ENCODE results near the gene SLC6A7. TPM values are rescaled to one million over a fixed set of nuclear protein-coding genes. Genes with fewer than 3 reads are reported as not detected.

The SLC6A7 gene
- polyA plus RNA-seq, 1 experiment = not detected

GRCh38 chr5:150221471-150221870, 31.6 kb downstream of the SLC6A7 start:
- H3K27me3 ChIP-seq (ENCODE audit: control insufficient read depth, insufficient read depth, low read length) = peaks cover 1% of the 10 kb centered on the region; the same call in 1 of the 2 replicates
- TF ChIP-seq CTCF (IDR thresholded peaks at IDR 0.05; ENCODE audit: insufficient read depth, low read depth, low read length) = no peak
- CTCF ChIA-PET = no interaction called here
- no peaks in the 10 kb centered on the region for H3K36me3 ChIP-seq (ENCODE audit: control insufficient read depth, insufficient read depth, low read length)
- DNase-seq (ENCODE audit: low read depth) = no peak
- POLR2A ChIA-PET = no interaction called here
- no peak overlapping the region for H3K4me3 ChIP-seq (ENCODE audit: low read depth, low read length)

- Histone ChIP-seq H3K27me3 (ENCODE audit: control insufficient read depth, insufficient read depth, low read length) (peaks cover 1% of the 10 kb centered on the region; the same call in 1 of the 2 replicates), H3K36me3 (ENCODE audit: control insufficient read depth, insufficient read depth, low read length) (no peaks in the 10 kb centered on the region), H3K4me3 (ENCODE audit: low read depth, low read length) (no peak overlapping the region)
- no peak for TF ChIP-seq CTCF (IDR thresholded peaks at IDR 0.05; ENCODE audit: insufficient read depth, low read depth, low read length)
- no peak for DNase-seq (ENCODE audit: low read depth)
- CTCF ChIA-PET = interaction anchor here (2.2 to 3.5 kb wide), 2 partner anchors 127 to 389 kb away, joined by 5 to 13 read pairs; no protein-coding TSS in a partner anchor
- POLR2A ChIA-PET = no interaction called here
These were observed 33.0 kb downstream of the SLC6A7 start for GRCh38 chr5:150222906-150223305.

- CTCF ChIA-PET = interaction anchor here (1.6 to 3.5 kb wide), 3 partner anchors 127 to 389 kb away, joined by 5 to 13 read pairs (median 5); no protein-coding TSS in a partner anchor
- no peak for DNase-seq (ENCODE audit: low read depth)
These were observed 33.6 kb downstream of the SLC6A7 start for GRCh38 chr5:150223474-150223873.

GRCh38 chr5:150224483-150225027, 34.7 kb downstream of the SLC6A7 start:
- Histone ChIP-seq H3K27me3 (ENCODE audit: control insufficient read depth, insufficient read depth, low read length) (peaks cover 1% of the 10 kb centered on the region; the same call in 1 of the 2 replicates), H3K4me3 (ENCODE audit: low read depth, low read length) (no peak overlapping the region), H3K36me3 (ENCODE audit: control insufficient read depth, insufficient read depth, low read length) (no peaks in the 10 kb centered on the region)
- TF ChIP-seq CTCF (IDR thresholded peaks at IDR 0.05; ENCODE audit: insufficient read depth, low read depth, low read length) = no peak
- CTCF ChIA-PET = interaction anchor here (1.6 to 3.5 kb wide), 3 partner anchors 126 to 390 kb away, joined by 5 to 13 read pairs (median 5); no protein-coding TSS in a partner anchor
- POLR2A ChIA-PET = no interaction called here
- DNase-seq (ENCODE audit: low read depth) = no peak

More at GRCh38 chr5:150223474-150223873, 33.6 kb downstream of the SLC6A7 start:
- no peak overlapping the region for H3K4me3 ChIP-seq (ENCODE audit: low read depth, low read length)
- POLR2A ChIA-PET = no interaction called here
- no peaks in the 10 kb centered on the region for H3K36me3 ChIP-seq (ENCODE audit: control insufficient read depth, insufficient read depth, low read length)
- peaks cover 1% of the 10 kb centered on the region; the same call in 1 of the 2 replicates for H3K27me3 ChIP-seq (ENCODE audit: control insufficient read depth, insufficient read depth, low read length)
- no peak for TF ChIP-seq CTCF (IDR thresholded peaks at IDR 0.05; ENCODE audit: insufficient read depth, low read depth, low read length)

- TF ChIP-seq CTCF (IDR thresholded peaks at IDR 0.05; ENCODE audit: insufficient read depth, low read depth, low read length) = no peak
- POLR2A ChIA-PET = no interaction called here
- CTCF ChIA-PET = interaction anchor here (0.9 to 1.4 kb wide), 4 partner anchors 9 to 184 kb away, joined by 3 to 10 read pairs (median 3); no protein-coding TSS in a partner anchor
- H3K36me3 ChIP-seq (ENCODE audit: control insufficient read depth, insufficient read depth, low read length) = no peaks in the 10 kb centered on the region
- H3K4me3 ChIP-seq (ENCODE audit: low read depth, low read length) = no peak overlapping the region
- no peaks in the 10 kb centered on the region for H3K27me3 ChIP-seq (ENCODE audit: control insufficient read depth, insufficient read depth, low read length)
- DNase-seq (ENCODE audit: low read depth) = no peak
These were observed 37.2 kb downstream of the SLC6A7 start for GRCh38 chr5:150227036-150227435.
